Measurements from ENCODE around the gene ERP27.

DNA sequence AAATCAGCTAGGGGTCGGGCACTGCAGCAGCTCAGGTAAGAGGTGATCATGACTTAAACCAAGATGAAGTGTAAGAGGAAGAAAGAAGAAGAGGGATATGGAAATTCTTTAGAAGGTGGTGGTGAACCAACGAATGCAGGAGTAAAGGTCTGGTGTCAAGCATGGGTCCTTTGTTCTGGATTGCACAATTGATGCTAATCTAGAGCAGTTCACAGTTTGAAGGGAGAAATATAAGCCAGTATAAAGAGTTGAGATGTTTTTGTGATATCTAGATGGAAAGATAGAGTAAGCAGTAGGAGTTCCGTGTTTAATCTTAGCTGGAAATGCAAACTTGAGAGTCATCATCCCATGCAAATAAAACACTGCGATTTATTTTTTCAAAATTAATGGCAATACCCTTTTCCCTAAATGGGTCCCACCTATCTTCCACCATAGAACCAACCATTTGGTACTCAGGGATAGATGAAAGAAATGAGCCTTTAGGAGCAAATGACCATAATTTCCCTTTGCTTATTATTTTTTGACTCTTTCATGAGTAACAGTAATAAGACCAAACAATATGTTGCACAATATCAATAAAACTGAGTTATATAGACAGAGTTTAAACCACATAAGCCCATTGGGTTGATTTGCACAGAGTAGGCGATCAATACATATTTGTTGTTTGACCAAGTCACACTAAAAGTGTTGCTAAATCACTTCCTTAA is 37.7 kb downstream of the ERP27 start:
- TF ChIP-seq, protein P1, sequence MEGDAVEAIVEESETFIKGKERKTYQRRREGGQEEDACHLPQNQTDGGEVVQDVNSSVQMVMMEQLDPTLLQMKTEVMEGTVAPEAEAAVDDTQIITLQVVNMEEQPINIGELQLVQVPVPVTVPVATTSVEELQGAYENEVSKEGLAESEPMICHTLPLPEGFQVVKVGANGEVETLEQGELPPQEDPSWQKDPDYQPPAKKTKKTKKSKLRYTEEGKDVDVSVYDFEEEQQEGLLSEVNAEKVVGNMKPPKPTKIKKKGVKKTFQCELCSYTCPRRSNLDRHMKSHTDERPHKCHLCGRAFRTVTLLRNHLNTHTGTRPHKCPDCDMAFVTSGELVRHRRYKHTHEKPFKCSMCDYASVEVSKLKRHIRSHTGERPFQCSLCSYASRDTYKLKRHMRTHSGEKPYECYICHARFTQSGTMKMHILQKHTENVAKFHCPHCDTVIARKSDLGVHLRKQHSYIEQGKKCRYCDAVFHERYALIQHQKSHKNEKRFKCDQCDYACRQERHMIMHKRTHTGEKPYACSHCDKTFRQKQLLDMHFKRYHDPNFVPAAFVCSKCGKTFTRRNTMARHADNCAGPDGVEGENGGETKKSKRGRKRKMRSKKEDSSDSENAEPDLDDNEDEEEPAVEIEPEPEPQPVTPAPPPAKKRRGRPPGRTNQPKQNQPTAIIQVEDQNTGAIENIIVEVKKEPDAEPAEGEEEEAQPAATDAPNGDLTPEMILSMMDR (conservative IDR thresholded peaks at IDR 0.05), result no peak
- TF ChIP-seq ZFX (IDR thresholded peaks at IDR 0.05), result no peak
